ES-I3 (cell line): Measurements from ENCODE around the gene SLC25A43.
"Not testable (repeated sequence)": the region's sequence is repeated elsewhere in the genome, so short reads cannot be mapped to it uniquely, and the experiment has no call there.

Experiments
- H3K36me3 ChIP-seq: 2 replicates; pipeline ENCODE4 v1.6.1; 2013; ENCODE audit warnings: mild to moderate bottlenecking, low read length, control low read depth, moderate library complexity; ENCODE audit not compliant: insufficient read depth
- H3K4me1 ChIP-seq: 2 replicates; pipeline ENCODE4 v1.6.1; 2013; ENCODE audit warnings: mild to moderate bottlenecking, control low read depth, low read length; ENCODE audit not compliant: insufficient read depth
- H3K9ac ChIP-seq: 2 replicates; pipeline ENCODE4 v1.6.1; 2013; ENCODE audit warnings: low read depth, mild to moderate bottlenecking, low read length, moderate library complexity
- H3K9me3 ChIP-seq: 2 replicates; pipeline ENCODE4 v1.6.1; 2013; ENCODE audit warnings: mild to moderate bottlenecking, low read length, moderate library complexity; ENCODE audit not compliant: control insufficient read depth, insufficient read depth

SLC25A43 gene

GRCh38 chrX:119488749-119489148 is 89.6 kb downstream of the SLC25A43 start:
- Histone ChIP-seq H3K9me3 (no peaks in the 10 kb centered on the region; the same call in 1 of the 2 replicates), H3K36me3 (no peaks in the 10 kb centered on the region), H3K9ac (no peak overlapping the region), H3K4me1 (no peaks in the 10 kb centered on the region)

GRCh38 chrX:119489212-119490074 is 90.3 kb downstream of the SLC25A43 start:
- H3K9ac ChIP-seq, result no peak overlapping the region
- H3K4me1 ChIP-seq, result peaks cover 5% of the 10 kb centered on the region; the same call in 1 of the 2 replicates
- no peaks in the 10 kb centered on the region for H3K36me3 ChIP-seq
- H3K9me3 ChIP-seq, result no peaks in the 10 kb centered on the region; the same call in 1 of the 2 replicates

GRCh38 chrX:119492463-119492862 is 93.3 kb downstream of the SLC25A43 start:
- Histone ChIP-seq H3K36me3 (no peaks in the 10 kb centered on the region), H3K9ac (no peak overlapping the region), H3K9me3 (no peaks in the 10 kb centered on the region; the same call in 1 of the 2 replicates), H3K4me1 (peaks cover 20% of the 10 kb centered on the region)

- not testable (repeated sequence) for H3K9ac ChIP-seq, H3K9me3 ChIP-seq, H3K36me3 ChIP-seq
- H3K4me1 ChIP-seq, result peaks cover 20% of the 10 kb centered on the region
Observed at GRCh38 chrX:119493851-119494495, 94.8 kb downstream of the SLC25A43 start.

GRCh38 chrX:119495734-119496726 is 96.9 kb downstream of the SLC25A43 start:
- H3K9me3 ChIP-seq, result no peaks in the 10 kb centered on the region

GRCh38 chrX:119497185-119497584 is 98.0 kb downstream of the SLC25A43 start:
- H3K9ac ChIP-seq, result no peak overlapping the region
- H3K4me1 ChIP-seq, result peaks cover 20% of the 10 kb centered on the region
- H3K36me3 ChIP-seq, result no peaks in the 10 kb centered on the region
- H3K9me3 ChIP-seq, result no peaks in the 10 kb centered on the region

More at GRCh38 chrX:119495734-119496726, 96.9 kb downstream of the SLC25A43 start:
- Histone ChIP-seq H3K4me1 (peaks cover 20% of the 10 kb centered on the region), H3K9ac (no peak overlapping the region), H3K36me3 (no peaks in the 10 kb centered on the region)

- H3K36me3 ChIP-seq, result no peaks in the 10 kb centered on the region
- no peaks in the 10 kb centered on the region for H3K9me3 ChIP-seq
- peaks cover 16% of the 10 kb centered on the region; the same call in 1 of the 2 replicates for H3K4me1 ChIP-seq
- no peak overlapping the region for H3K9ac ChIP-seq
Observed at GRCh38 chrX:119500061-119500800, 101.1 kb downstream of the SLC25A43 start.

- no peaks in the 10 kb centered on the region for H3K36me3 ChIP-seq
- no peaks in the 10 kb centered on the region for H3K9me3 ChIP-seq
- H3K9ac ChIP-seq, result no peak overlapping the region
- H3K4me1 ChIP-seq, result peaks cover 6% of the 10 kb centered on the region; the same call in 1 of the 2 replicates
Observed at GRCh38 chrX:119501511-119502148, 102.5 kb downstream of the SLC25A43 start.

- peaks cover 6% of the 10 kb centered on the region; the same call in 1 of the 2 replicates for H3K4me1 ChIP-seq
- H3K9ac ChIP-seq, result no peak overlapping the region
- no peaks in the 10 kb centered on the region for H3K9me3 ChIP-seq
- no peaks in the 10 kb centered on the region for H3K36me3 ChIP-seq
Observed at GRCh38 chrX:119502727-119503483, 103.8 kb downstream of the SLC25A43 start.

GRCh38 chrX:119503484-119503861 is 104.3 kb downstream of the SLC25A43 start:
- Histone ChIP-seq H3K9ac (no peak overlapping the region), H3K4me1 (peaks cover 6% of the 10 kb centered on the region; the same call in 1 of the 2 replicates), H3K9me3 (no peaks in the 10 kb centered on the region), H3K36me3 (no peaks in the 10 kb centered on the region)
